Heart right ventricle (tissue), 16 donors: ENCODE data around the gene PERM1. TPM values are rescaled to one million over a fixed set of nuclear protein-coding genes. Genes with fewer than 3 reads are reported as not detected.
"Not testable (repeated sequence)": the region's sequence is repeated elsewhere in the genome, so short reads cannot be mapped to it uniquely, and the experiment has no call there.

Experiments
- ATAC-seq, 8 donors: fragments of 200-7000 bp; cut with Tn5 transposase; one replicate each; pipeline ENCODE4 v1.9.1; 2020; ENCODE audit warnings: mild to moderate bottlenecking in 8 of 8, moderate library complexity in 8 of 8, moderate number of reproducible peaks in 1 of 8
- DNase-seq, 2 donors: peaks; one replicate each; pipeline ENCODE4 v3.0.0-alpha.2; 2020
- H3K27ac ChIP-seq, 10 donors: fragments of 200-600 bp; sonication (generic) in 2 of 10; one replicate each; pipeline versions ENCODE4 v1.5.0 to v1.8.0; 2020 to 2022; ENCODE audit warnings: mild to moderate bottlenecking in 3 of 10
- H3K27me3 ChIP-seq, 7 donors: fragments of 200-600 bp; one replicate each; pipeline ENCODE4 v1.8.0; 2021 to 2022; ENCODE audit warnings: mild to moderate bottlenecking in 2 of 7
- H3K36me3 ChIP-seq, 9 donors: fragments of 200-600 bp; sonication (generic) in 1 of 9; one replicate each; pipeline versions ENCODE4 v1.5.0 to v1.8.0; 2020 to 2022; ENCODE audit warnings: mild to moderate bottlenecking in 2 of 9
- H3K4me1 ChIP-seq, 9 donors: fragments of 200-600 bp; sonication (generic) in 1 of 9; one replicate each; pipeline versions ENCODE4 v1.5.0 to v1.8.0; 2020 to 2022; ENCODE audit warnings: mild to moderate bottlenecking in 4 of 9
- H3K4me3 ChIP-seq, 10 donors: fragments of 200-600 bp; sonication (generic) in 2 of 10; one replicate each; pipeline versions ENCODE4 v1.5.0 to v1.8.0; 2020 to 2022; ENCODE audit warnings: mild to moderate bottlenecking in 7 of 10, moderate library complexity in 2 of 10
- H3K9me3 ChIP-seq, 11 donors: fragments of 200-600 bp in 10 of 11; sonication (generic) in 2 of 11; one replicate each; pipeline versions ENCODE4 v1.5.0 to v1.8.0; 2013 to 2022; ENCODE audit warnings: mild to moderate bottlenecking in 2 of 11, control low read depth in 1 of 11, moderate library complexity in 1 of 11
- WGBS, 2 donors: extraction: QIAGEN DNeasy Blood & Tissue Kit; methylation state at CpG; one replicate each; pipeline ENCODE4 v1.1.7; 2013; ENCODE audit warnings: inconsistent platforms in 1 of 2; 5-methylcytosine and 5-hydroxymethylcytosine counted together
- intact Hi-C, 10 donors: fragments of 100-400 bp; cut with DNase I; formaldehyde crosslinking; loops; one replicate each; pipeline versions ENCODE4 v1.11.1 to v1.14.2; 2022
- polyA plus RNA-seq, 2 donors: library from polyadenylated mRNA; stranded (reverse); fragments of 200-250 nt; gene quantifications; one replicate each; pipeline ENCODE4 v1.2.3, GENCODE V29; 2013
- total RNA-seq, 10 donors: library from RNA; stranded (reverse); fragmentation: NEBNext Ultra II Directional in 3 of 10; extraction: Animal tissue kit (Norgen Biotek cat#: 25700) in 3 of 10; gene quantifications; one replicate each; pipeline versions ENCODE4 v1.2.1 to v1.2.4, GENCODE V29; 2021 to 2023
- TF ChIP-seq, protein P1 (sequence below), 9 donors: fragments of 200-600 bp; sonication (generic) in 2 of 9; IDR thresholded peaks; one replicate each; pipeline versions ENCODE4 v1.5.0 to v1.8.0; 2021 to 2022; ENCODE audit warnings: antibody characterized with exemption in 9 of 9, mild to moderate bottlenecking in 5 of 9, moderate library complexity in 1 of 9
- donor health status: Arrhythmogenic right ventricular cardiomyopathy.
- donor health status: ischemic (EF 13 %, LVEDD 7.1; RV severe dilation, severe dysfunction).
- donor health status: healthy with polysubstance abuse.
- donor health status: DM: no; HTN: yes; CAD: no.
- donor health status: DM: no; HTN: no; CAD: no.
- donor health status: ischemic (EF 25% LVEDD 6.9; RV normal size, moderate dysfunction).
- donor health status: ischemic (EF 25% LVEDD 5.7; RV mildly dilated, moderate dysfunction).
- donor health status: healthy.
- donor health status: DM: yes; HTN: yes; CAD: no.
- donor health status: Ischemic cardiomyopathy.
- donor health status: ischemic (EF 35%, LVEDD 5.7; RV mildly dilated, moderate dysfunction).
- donor health status: nonischemic (EF 11% LVEDD 7.7; RV severe dilation, severe dysfunction).
- donor health status: DM: yes; HTN: yes; CAD: no.
- donor health status: PGD.
- donor health status: ischemic (EF 29% LVEDD 5.4; RV normal size, mild dysfunction).
- donor health status: nonischemic (EF 23%, LVEDD 6.1; RV moderate dilation, normal function).

PERM1 gene
- total and polyA plus RNA-seq, 12 donors: 55.1 to 513 (median 122) TPM

- TF ChIP-seq, protein P1, sequence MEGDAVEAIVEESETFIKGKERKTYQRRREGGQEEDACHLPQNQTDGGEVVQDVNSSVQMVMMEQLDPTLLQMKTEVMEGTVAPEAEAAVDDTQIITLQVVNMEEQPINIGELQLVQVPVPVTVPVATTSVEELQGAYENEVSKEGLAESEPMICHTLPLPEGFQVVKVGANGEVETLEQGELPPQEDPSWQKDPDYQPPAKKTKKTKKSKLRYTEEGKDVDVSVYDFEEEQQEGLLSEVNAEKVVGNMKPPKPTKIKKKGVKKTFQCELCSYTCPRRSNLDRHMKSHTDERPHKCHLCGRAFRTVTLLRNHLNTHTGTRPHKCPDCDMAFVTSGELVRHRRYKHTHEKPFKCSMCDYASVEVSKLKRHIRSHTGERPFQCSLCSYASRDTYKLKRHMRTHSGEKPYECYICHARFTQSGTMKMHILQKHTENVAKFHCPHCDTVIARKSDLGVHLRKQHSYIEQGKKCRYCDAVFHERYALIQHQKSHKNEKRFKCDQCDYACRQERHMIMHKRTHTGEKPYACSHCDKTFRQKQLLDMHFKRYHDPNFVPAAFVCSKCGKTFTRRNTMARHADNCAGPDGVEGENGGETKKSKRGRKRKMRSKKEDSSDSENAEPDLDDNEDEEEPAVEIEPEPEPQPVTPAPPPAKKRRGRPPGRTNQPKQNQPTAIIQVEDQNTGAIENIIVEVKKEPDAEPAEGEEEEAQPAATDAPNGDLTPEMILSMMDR (IDR thresholded peaks at IDR 0.05): peak in 7 of 9 donors; percentile 25 to 48 (median 33)
- peak in 1 of 2 donors; percentile 33 for DNase-seq
- intact Hi-C loops: loop anchor here in 2 of 10 donors (5.0 to 10.0 kb wide), 3 partner anchors 47 to 102 kb away; partner anchors contain the start of gene C1orf159 (in 1 of the 2)
- H3K27ac ChIP-seq: peak overlapping the region in 9 of 10 donors; percentile 84 to 96 (median 90)
- peaks cover 5 to 32% (median 18%) of the 10 kb centered on the region in 9 donors for H3K4me1 ChIP-seq
- no peaks in the 10 kb centered on the region for H3K9me3 ChIP-seq
- ATAC-seq: peak in 1 of 8 donors; percentile 8
- 76 to 78% methylated on average over 20 of the region's 20 CpGs for WGBS, 2 donors
- H3K27me3 ChIP-seq: peaks cover 0 to under 1% (median 0%) of the 10 kb centered on the region in 7 donors
- peak overlapping the region in 9 of 10 donors; percentile 48 to 80 (median 73) for H3K4me3 ChIP-seq
- no peaks in the 10 kb centered on the region for H3K36me3 ChIP-seq
These were observed 33.1 kb upstream of the PERM1 start for GRCh38 chr1:1014799-1015681.

GRCh38 chr1:1013922-1014648 lies 32.2 kb upstream of the PERM1 start:
- DNase-seq (no peak), ATAC-seq (peak; percentile 24 to 71 (median 48))
- Histone ChIP-seq H3K36me3 (no peaks in the 10 kb centered on the region), H3K27me3 (no peaks in the 10 kb centered on the region), H3K9me3 (no peaks in the 10 kb centered on the region), H3K4me1 (peaks cover 5 to 31% (median 17%) of the 10 kb centered on the region in 9 donors), H3K27ac (peak overlapping the region; percentile 32 to 96 (median 90)), H3K4me3 (peak overlapping the region; percentile 48 to 80 (median 72))
- 53 to 54% methylated on average over 41 of the region's 41 CpGs for WGBS, 2 donors
- TF ChIP-seq, protein P1 (IDR thresholded peaks at IDR 0.05): no peak
- intact Hi-C loops: loop anchor here in 1 of 10 donors (10.0 kb wide), 1 partner anchor 51 kb away; no protein-coding TSS in a partner anchor

GRCh38 chr1:1013105-1013921 lies 31.4 kb upstream of the PERM1 start, which contains the start of gene ISG15:
Gene ISG15 (plus strand): TSS chr1:1013497. CDS start chr1:1013574, 77 bp downstream.
- Histone ChIP-seq H3K4me1 (peaks cover 5 to 28% (median 16%) of the 10 kb centered on the region in 9 donors), H3K36me3 (no peaks in the 10 kb centered on the region), H3K9me3 (no peaks in the 10 kb centered on the region), H3K4me3 (peak within 1 kb of the TSS; percentile 48 to 80 (median 72)), H3K27ac (peak within 1 kb of the TSS; percentile 32 to 96 (median 90)), H3K27me3 (no peaks in the 10 kb centered on the region)
- DNase-seq (peak; percentile 89 to 94), ATAC-seq (peak; percentile 89 to 96 (median 94))
- intact Hi-C loops: loop anchor here in 1 of 10 donors (10.0 kb wide), 1 partner anchor 51 kb away; no protein-coding TSS in a partner anchor
- TF ChIP-seq, protein P1 (IDR thresholded peaks at IDR 0.05): peak in 1 of 9 donors; percentile 18
- 2 to 5% methylated on average over 30 of the region's 30 CpGs for WGBS, 2 donors

- H3K36me3 ChIP-seq, H3K9me3 ChIP-seq, ATAC-seq, H3K27me3 ChIP-seq, DNase-seq: not testable (repeated sequence)
- peaks cover 5 to 28% (median 16%) of the 10 kb centered on the region in 9 donors for H3K4me1 ChIP-seq
- WGBS, 2 donors: 59 to 70% methylated on average over 13 of the region's 13 CpGs
- H3K4me3 ChIP-seq: peak overlapping the region; percentile 48 to 80 (median 72)
- intact Hi-C loops: loop anchor here in 1 of 10 donors (10.0 kb wide), 1 partner anchor 52 kb away; no protein-coding TSS in a partner anchor
- H3K27ac ChIP-seq: peak overlapping the region; percentile 32 to 96 (median 90)
These were observed 30.8 kb upstream of the PERM1 start for GRCh38 chr1:1012736-1013104.
